ENCODE measurements around the gene JAML. TPM values are rescaled to one million over a fixed set of nuclear protein-coding genes. Genes with fewer than 3 reads are reported as not detected.
A peak's percentile ranks its signal among the peaks of the same experiment; 100 is the strongest.

JAML gene
- total and polyA plus RNA-seq, 9 of the 15 experiments (the other 6 are each of a cell fraction or from before 2014, with no cell fraction given): 0.05 to 0.32 (median 0.22) TPM; not detected in 4

GRCh38 chr11:118199135-118199534 is 25.7 kb downstream of the JAML start:
- no peak overlapping the region for H3K27ac ChIP-seq (ENCODE audit: extremely low read depth, low read depth, low read length)
- in situ Hi-C loops (cut with MboI): loop anchor here (5.0 kb wide), 2 partner anchors 98 to 293 kb away; no protein-coding TSS in a partner anchor

More at GRCh38 chr11:118199135-118199534, 25.7 kb downstream of the JAML start:
- no peaks in the 10 kb centered on the region for H3K9me1 ChIP-seq (ENCODE audit: control insufficient read depth, insufficient read depth, low read length)
- ATAC-seq (no peak), FAIRE-seq (no peak), DNase-seq (ENCODE audit: extremely low read depth in 1 of 4, low spot score in 3 of 4) (no peak)
- no peaks in the 10 kb centered on the region for H3K79me2 ChIP-seq (ENCODE audit: control insufficient read depth, insufficient read depth, low read length)
- H2AFZ ChIP-seq (ENCODE audit: low read depth, low read length): no peak overlapping the region
- no peaks in the 10 kb centered on the region for H4K20me1 ChIP-seq (replicated peaks; ENCODE audit: control insufficient read depth, insufficient read depth, low read length)
- intact Hi-C loops (cut with micrococcal nuclease): loop anchor here (2.0 kb wide), 2 partner anchors 92 to 154 kb away; no protein-coding TSS in a partner anchor
- H3K4me2 ChIP-seq (ENCODE audit: insufficient read depth, low read length): no peak overlapping the region
- no peaks in the 10 kb centered on the region for H3K36me3 ChIP-seq (ENCODE audit: control insufficient read depth, insufficient read depth, low read length)
- 0 out of 5 replicates have a peak, but pooled peaks cover 0 to 3% of the 10 kb centered on the region in 2 experiments for H3K4me1 ChIP-seq (replicated peaks in 1 of 2; ENCODE audit: control insufficient read depth in 2 of 2, insufficient read depth in 2 of 2, low read length in 2 of 2)
- ChIA-PET CTCF (ENCODE audit: low intra/inter-chr PET ratio) (interaction anchor here (0.6 to 2.9 kb wide), 4 partner anchors 18 to 289 kb away, joined by 3 to 39 read pairs (median 10); no protein-coding TSS in a partner anchor), POLR2A (interaction anchor here (0.6 kb wide), 1 partner anchor 30 kb away, joined by 5 read pairs; no protein-coding TSS in a partner anchor)
- peaks cover 0 to 31% of the 10 kb centered on the region in 2 experiments; a peak in 3 of 5 replicates for H3K27me3 ChIP-seq (ENCODE audit: control insufficient read depth in 2 of 2, insufficient read depth in 2 of 2, low read length in 2 of 2)
- no peaks in the 10 kb centered on the region for H3K9me3 ChIP-seq (replicated peaks; ENCODE audit: control insufficient read depth, insufficient read depth, low read depth, low read length)
- no peak overlapping the region for H3K9ac ChIP-seq (ENCODE audit: insufficient read depth in 1 of 2, low read depth in 2 of 2, low read length in 2 of 2)
- no TSS peak for BruUV-seq (replicated peaks)
- WGBS (ENCODE audit: insufficient coverage, low coverage, missing lambda C conversion rate): 26% methylated on average over 6 of the region's 6 CpGs
- TF ChIP-seq E2F8 (IDR thresholded peaks at IDR 0.05; ENCODE audit: low read depth, partially characterized antibody) (peak; percentile 44), IRF2 (CRISPR knock-in tag; IDR thresholded peaks at IDR 0.05) (no peak)
- H3K4me3 ChIP-seq: no peak overlapping the region
